ENCODE results near the gene CLTC. TPM values are rescaled to one million over a fixed set of nuclear protein-coding genes. Genes with fewer than 3 reads are reported as not detected.
"Not testable (repeated sequence)": the region's sequence is repeated elsewhere in the genome, so short reads cannot be mapped to it uniquely, and the experiment has no call there.

Gene CLTC
- total RNA-seq, 2 donors from 2014 or later: 273 to 285 TPM

DNA sequence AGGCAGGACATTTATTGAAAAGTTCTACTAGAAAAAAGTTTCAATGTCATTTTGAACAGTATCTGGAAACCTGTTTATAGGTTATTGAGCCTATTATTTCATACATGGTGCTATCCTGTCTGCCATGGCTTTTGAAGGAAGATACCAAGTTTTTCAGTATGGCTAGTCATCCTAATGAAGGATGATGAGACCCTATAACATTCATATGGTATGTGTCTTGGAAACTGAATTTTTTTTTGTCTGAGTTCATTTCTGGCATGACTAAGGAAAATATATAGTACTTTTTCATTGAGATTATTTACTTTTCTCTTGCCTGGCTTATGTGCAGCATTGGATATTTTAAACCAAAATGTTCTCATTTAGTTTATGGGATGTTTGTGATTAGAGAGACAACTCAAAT lies 30.2 kb downstream of the CLTC start:
- TF ChIP-seq, protein P1, sequence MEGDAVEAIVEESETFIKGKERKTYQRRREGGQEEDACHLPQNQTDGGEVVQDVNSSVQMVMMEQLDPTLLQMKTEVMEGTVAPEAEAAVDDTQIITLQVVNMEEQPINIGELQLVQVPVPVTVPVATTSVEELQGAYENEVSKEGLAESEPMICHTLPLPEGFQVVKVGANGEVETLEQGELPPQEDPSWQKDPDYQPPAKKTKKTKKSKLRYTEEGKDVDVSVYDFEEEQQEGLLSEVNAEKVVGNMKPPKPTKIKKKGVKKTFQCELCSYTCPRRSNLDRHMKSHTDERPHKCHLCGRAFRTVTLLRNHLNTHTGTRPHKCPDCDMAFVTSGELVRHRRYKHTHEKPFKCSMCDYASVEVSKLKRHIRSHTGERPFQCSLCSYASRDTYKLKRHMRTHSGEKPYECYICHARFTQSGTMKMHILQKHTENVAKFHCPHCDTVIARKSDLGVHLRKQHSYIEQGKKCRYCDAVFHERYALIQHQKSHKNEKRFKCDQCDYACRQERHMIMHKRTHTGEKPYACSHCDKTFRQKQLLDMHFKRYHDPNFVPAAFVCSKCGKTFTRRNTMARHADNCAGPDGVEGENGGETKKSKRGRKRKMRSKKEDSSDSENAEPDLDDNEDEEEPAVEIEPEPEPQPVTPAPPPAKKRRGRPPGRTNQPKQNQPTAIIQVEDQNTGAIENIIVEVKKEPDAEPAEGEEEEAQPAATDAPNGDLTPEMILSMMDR (IDR thresholded peaks at IDR 0.05): no peak
- no peak overlapping the region for H3K27ac ChIP-seq

DNA sequence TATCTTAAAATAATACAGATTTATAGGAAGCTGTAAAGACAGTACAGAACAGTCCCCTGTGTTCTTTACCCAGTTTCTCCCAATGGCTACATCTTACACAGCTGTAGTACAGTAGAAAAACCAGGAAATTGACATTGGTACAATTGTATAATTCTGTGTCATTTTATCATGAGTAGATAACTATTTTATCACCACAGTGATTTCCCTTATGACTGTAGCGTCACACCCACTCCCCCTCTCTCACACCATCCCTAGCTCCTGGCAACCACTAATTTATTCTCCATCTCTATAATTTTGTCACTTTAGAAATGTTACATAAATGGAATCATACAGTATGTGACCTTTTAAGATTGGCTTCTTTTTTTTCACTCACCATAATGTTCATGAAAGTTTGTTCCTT lies 30.9 kb downstream of the CLTC start:
- Histone ChIP-seq H3K9me3 (no peaks in the 10 kb centered on the region), H3K4me3 (no peak overlapping the region), H3K27me3 (replicated peaks; ENCODE audit: insufficient read depth) (no peaks in the 10 kb centered on the region), H3K27ac (no peak overlapping the region), H3K4me1 (ENCODE audit: control insufficient read depth in 1 of 2, low read depth in 2 of 2) (peaks cover 5 to 29% of the 10 kb centered on the region in 2 donors), H3K36me3 (peaks cover 46% of the 10 kb centered on the region)
- TF ChIP-seq, protein P1 (IDR thresholded peaks at IDR 0.05): no peak
- DNase-seq (ENCODE audit: low spot score): no peak
- no peak for ATAC-seq (ENCODE audit: insufficient number of reproducible peaks, low FRiP score, low read depth)

More for the DNA sequence above, 30.2 kb downstream of the CLTC start:
- Histone ChIP-seq H3K27me3 (replicated peaks; ENCODE audit: insufficient read depth) (no peaks in the 10 kb centered on the region), H3K4me1 (ENCODE audit: control insufficient read depth in 1 of 2, low read depth in 2 of 2) (peaks cover 5 to 37% of the 10 kb centered on the region in 2 donors), H3K4me3 (no peak overlapping the region), H3K36me3 (peaks cover 39% of the 10 kb centered on the region), H3K9me3 (no peaks in the 10 kb centered on the region)
- no peak for ATAC-seq (ENCODE audit: insufficient number of reproducible peaks, low FRiP score, low read depth)
- no peak for DNase-seq (ENCODE audit: low spot score)

DNA sequence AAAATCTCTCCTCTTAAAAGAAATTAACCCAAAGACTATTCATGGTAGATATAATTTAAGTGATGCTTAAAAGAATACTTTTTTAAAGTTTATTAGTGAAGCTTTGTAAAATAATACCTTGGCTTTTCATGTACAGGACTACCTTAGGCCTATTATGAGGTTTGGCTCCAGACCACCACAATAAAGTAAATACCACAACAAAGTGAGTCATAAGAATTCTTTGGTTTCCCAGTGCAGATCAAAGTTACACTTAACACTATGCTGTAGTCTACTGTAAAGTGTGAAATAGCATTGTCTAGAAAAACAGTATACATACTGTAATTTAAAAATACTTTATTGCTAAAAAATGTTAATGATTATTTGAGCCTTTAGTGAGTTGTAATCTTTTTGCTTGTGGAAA lies 31.7 kb downstream of the CLTC start:
- DNase-seq (ENCODE audit: low spot score) (no peak), ATAC-seq (ENCODE audit: insufficient number of reproducible peaks, low FRiP score, low read depth) (no peak)
- Histone ChIP-seq H3K4me3 (no peak overlapping the region), H3K4me1 (ENCODE audit: control insufficient read depth in 1 of 2, low read depth in 2 of 2) (peaks cover 5 to 22% of the 10 kb centered on the region in 2 donors), H3K27me3 (replicated peaks; ENCODE audit: insufficient read depth) (no peaks in the 10 kb centered on the region), H3K9me3 (no peaks in the 10 kb centered on the region), H3K27ac (no peak overlapping the region), H3K36me3 (peaks cover 51% of the 10 kb centered on the region)
- TF ChIP-seq, protein P1 (IDR thresholded peaks at IDR 0.05): no peak

DNA sequence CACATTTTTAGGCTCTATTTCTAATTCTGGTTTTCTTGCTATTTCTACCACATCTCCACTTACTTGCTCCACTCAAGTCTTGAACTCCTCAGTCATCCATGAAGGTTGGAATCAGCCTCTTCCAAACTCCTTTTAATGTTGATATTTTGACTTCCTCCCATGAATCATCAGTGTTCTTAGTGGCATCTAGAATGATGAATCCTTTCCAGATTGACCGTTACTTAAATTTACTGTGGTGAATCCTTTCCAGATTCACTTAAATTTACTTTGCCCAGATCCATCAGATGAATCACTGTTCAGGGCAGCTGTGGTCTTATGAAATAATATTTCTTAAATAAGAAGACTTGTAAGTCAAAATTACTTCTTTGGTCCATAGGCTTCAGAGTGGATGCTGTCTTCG lies 32.4 kb downstream of the CLTC start:
- H3K27me3 ChIP-seq (replicated peaks; ENCODE audit: insufficient read depth): no peaks in the 10 kb centered on the region
- peaks cover 56% of the 10 kb centered on the region for H3K36me3 ChIP-seq
- TF ChIP-seq, protein P1 (IDR thresholded peaks at IDR 0.05): no peak
- H3K4me3 ChIP-seq: no peak overlapping the region
- H3K4me1 ChIP-seq (ENCODE audit: control insufficient read depth in 1 of 2, low read depth in 2 of 2): peaks cover 0 to 14% of the 10 kb centered on the region in 2 donors
- H3K27ac ChIP-seq: no peak overlapping the region
- DNase-seq (ENCODE audit: low spot score) (no peak), ATAC-seq (ENCODE audit: insufficient number of reproducible peaks, low FRiP score, low read depth) (no peak)
- no peaks in the 10 kb centered on the region for H3K9me3 ChIP-seq

DNA sequence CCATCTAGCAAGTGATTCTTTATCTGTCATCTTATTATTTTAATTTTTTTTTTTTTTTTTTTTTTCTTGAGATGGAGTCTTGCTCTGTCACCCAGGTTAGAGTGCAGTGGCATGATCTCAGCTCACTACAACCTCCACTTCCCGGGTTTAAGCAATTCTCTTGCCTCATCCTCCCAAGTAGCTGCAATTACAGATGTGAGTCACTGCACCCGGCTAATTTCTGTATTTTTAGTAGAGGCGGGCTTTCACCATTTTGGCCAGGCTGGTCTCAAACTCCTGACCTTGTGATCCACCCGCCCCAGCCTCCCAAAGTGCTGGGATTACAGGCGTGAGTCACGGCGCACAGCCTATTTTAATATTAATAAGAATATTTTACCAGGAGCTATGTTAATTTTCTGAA lies 36.9 kb downstream of the CLTC start:
- H3K4me3 ChIP-seq; ATAC-seq (ENCODE audit: insufficient number of reproducible peaks, low FRiP score, low read depth); H3K27me3 ChIP-seq (replicated peaks; ENCODE audit: insufficient read depth); H3K9me3 ChIP-seq; H3K27ac ChIP-seq; H3K4me1 ChIP-seq (ENCODE audit: control insufficient read depth in 1 of 2, low read depth in 2 of 2); DNase-seq (ENCODE audit: low spot score): not testable (repeated sequence)
- H3K36me3 ChIP-seq: peaks cover 69% of the 10 kb centered on the region

DNA sequence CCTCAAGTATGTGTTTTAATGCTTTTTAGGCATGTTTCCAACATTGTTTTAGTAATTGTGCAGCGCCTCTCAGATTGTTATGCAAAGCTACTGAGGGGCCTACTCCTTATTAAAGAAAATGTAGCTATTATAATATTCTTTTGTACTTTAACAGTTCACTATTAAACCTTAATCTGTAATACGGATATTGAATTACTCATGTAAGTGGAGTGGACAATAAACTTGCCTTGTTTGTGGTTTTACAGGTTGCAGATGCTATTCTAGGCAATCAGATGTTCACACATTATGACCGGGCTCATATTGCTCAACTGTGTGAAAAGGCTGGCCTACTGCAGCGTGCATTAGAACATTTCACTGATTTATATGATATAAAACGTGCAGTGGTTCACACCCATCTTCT lies 46.5 kb downstream of the CLTC start:
- H3K4me1 ChIP-seq (ENCODE audit: control insufficient read depth in 1 of 2, low read depth in 2 of 2): peaks cover 19 to 23% of the 10 kb centered on the region in 2 donors
- H3K27ac ChIP-seq: no peak overlapping the region
- H3K27me3 ChIP-seq (replicated peaks; ENCODE audit: insufficient read depth): no peaks in the 10 kb centered on the region
- peaks cover 38% of the 10 kb centered on the region for H3K36me3 ChIP-seq
- no peak for DNase-seq (ENCODE audit: low spot score)
- H3K4me3 ChIP-seq: no peak overlapping the region
- no peak for ATAC-seq (ENCODE audit: insufficient number of reproducible peaks, low FRiP score, low read depth)
- TF ChIP-seq, protein P1 (IDR thresholded peaks at IDR 0.05): no peak
- no peaks in the 10 kb centered on the region for H3K9me3 ChIP-seq

All from thoracic aorta (tissue), 2 donors.